ENCODE results near the gene RCBTB1. TPM values are rescaled to one million over a fixed set of nuclear protein-coding genes. Genes with fewer than 3 reads are reported as not detected.
"Not testable (repeated sequence)": the region's sequence is repeated elsewhere in the genome, so short reads cannot be mapped to it uniquely, and the experiment has no call there.

The RCBTB1 gene
- total RNA-seq, 1 experiment from 2014 or later, result 26.1 TPM

GRCh38 chr13:49594576-49594975 lies 9.2 kb upstream of the RCBTB1 start:
- no peak overlapping the region for H3K14ac ChIP-seq (ENCODE audit: insufficient read depth, low read length)
- no peak for DNase-seq
- no peak overlapping the region for H3K27ac ChIP-seq (ENCODE audit: insufficient read length, low read depth, low read length)
- no peak overlapping the region for H3T11ph ChIP-seq (ENCODE audit: low read length)
- peaks cover 0 to 6% (median 2%) of the 10 kb centered on the region in 3 experiments; a peak in 3 of 7 replicates for H3K36me3 Mint-ChIP-seq (ENCODE audit: insufficient read depth in 1 of 3, low read depth in 3 of 3)
- H2AFZ ChIP-seq (ENCODE audit: low read length), result no peak overlapping the region
- H4K20me1 ChIP-seq (ENCODE audit: control insufficient read depth, insufficient read depth, insufficient read length), result no peaks in the 10 kb centered on the region
- no peak overlapping the region for H4K5ac ChIP-seq (ENCODE audit: insufficient read length, low read depth, low read length)
- no peak overlapping the region for H3K27ac Mint-ChIP-seq
- no peak overlapping the region for H2AK5ac ChIP-seq (ENCODE audit: insufficient read length, low read length)
- no peak overlapping the region for H3K4me3 Mint-ChIP-seq
- no peaks in the 10 kb centered on the region for H3K79me1 ChIP-seq (ENCODE audit: insufficient read depth, low read depth, low read length, poor library complexity, severe bottlenecking)
- H3K9me3 ChIP-seq (ENCODE audit: control insufficient read depth, low read depth, low read length), result no peaks in the 10 kb centered on the region
- H2BK5ac ChIP-seq (ENCODE audit: insufficient read length, low read length), result no peak overlapping the region
- peaks cover 3 to 4% of the 10 kb centered on the region in 2 experiments; a peak in 1 of 4 replicates for H3K4me1 Mint-ChIP-seq
- no peak overlapping the region for H2BK15ac ChIP-seq (ENCODE audit: low read depth, low read length)
- peaks cover 12 to 13% of the 10 kb centered on the region in 2 experiments; a peak in 4 of 5 replicates for H3K9me3 Mint-ChIP-seq
- H3K18ac ChIP-seq (ENCODE audit: insufficient read length, low read depth, low read length), result no peak overlapping the region
- no peak overlapping the region for H2BK120ac ChIP-seq (ENCODE audit: low read depth, low read length, poor library complexity, severe bottlenecking)
- TF ChIP-seq, protein P1, sequence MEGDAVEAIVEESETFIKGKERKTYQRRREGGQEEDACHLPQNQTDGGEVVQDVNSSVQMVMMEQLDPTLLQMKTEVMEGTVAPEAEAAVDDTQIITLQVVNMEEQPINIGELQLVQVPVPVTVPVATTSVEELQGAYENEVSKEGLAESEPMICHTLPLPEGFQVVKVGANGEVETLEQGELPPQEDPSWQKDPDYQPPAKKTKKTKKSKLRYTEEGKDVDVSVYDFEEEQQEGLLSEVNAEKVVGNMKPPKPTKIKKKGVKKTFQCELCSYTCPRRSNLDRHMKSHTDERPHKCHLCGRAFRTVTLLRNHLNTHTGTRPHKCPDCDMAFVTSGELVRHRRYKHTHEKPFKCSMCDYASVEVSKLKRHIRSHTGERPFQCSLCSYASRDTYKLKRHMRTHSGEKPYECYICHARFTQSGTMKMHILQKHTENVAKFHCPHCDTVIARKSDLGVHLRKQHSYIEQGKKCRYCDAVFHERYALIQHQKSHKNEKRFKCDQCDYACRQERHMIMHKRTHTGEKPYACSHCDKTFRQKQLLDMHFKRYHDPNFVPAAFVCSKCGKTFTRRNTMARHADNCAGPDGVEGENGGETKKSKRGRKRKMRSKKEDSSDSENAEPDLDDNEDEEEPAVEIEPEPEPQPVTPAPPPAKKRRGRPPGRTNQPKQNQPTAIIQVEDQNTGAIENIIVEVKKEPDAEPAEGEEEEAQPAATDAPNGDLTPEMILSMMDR (conservative IDR thresholded peaks at IDR 0.05), result no peak
- H3K9ac ChIP-seq (ENCODE audit: extremely low read depth, insufficient read length, low read length), result no peak overlapping the region
- no peak overlapping the region for H2BK20ac ChIP-seq (ENCODE audit: low read depth, low read length, poor library complexity, severe bottlenecking)
- no peak overlapping the region for H3K23ac ChIP-seq (ENCODE audit: insufficient read length, low read depth, low read length)
- no peak overlapping the region for H2BK12ac ChIP-seq (ENCODE audit: insufficient read length, low read depth, low read length)
- H3K4me1 ChIP-seq (ENCODE audit: insufficient read depth, low read length), result no peaks in the 10 kb centered on the region
- no peaks in the 10 kb centered on the region for H3K27me3 ChIP-seq (ENCODE audit: insufficient read depth, low read length)
- H3K27me3 Mint-ChIP-seq (ENCODE audit: low read depth), result peaks cover 4% of the 10 kb centered on the region
- H3K23me2 ChIP-seq (ENCODE audit: insufficient read length, low read depth, low read length, poor library complexity, severe bottlenecking), result no peaks in the 10 kb centered on the region
- no peak overlapping the region for H3K4ac ChIP-seq (ENCODE audit: low read depth, low read length)
- H3K4me2 ChIP-seq (ENCODE audit: insufficient read depth, insufficient read length, low read length), result no peak overlapping the region
- H3K79me2 ChIP-seq (ENCODE audit: insufficient read depth, low read length), result no peaks in the 10 kb centered on the region
- H4K8ac ChIP-seq (replicated peaks; ENCODE audit: insufficient read length, low read depth, low read length), result no peak overlapping the region
- no peak overlapping the region for H4K91ac ChIP-seq (ENCODE audit: insufficient read length, low read depth, low read length)
- no peak overlapping the region for H3K56ac ChIP-seq (ENCODE audit: insufficient read length, low read depth, low read length)

GRCh38 chr13:49593876-49594275 lies 8.5 kb upstream of the RCBTB1 start:
- H2BK5ac ChIP-seq (ENCODE audit: insufficient read length, low read length); H2BK15ac ChIP-seq (ENCODE audit: low read depth, low read length); H2AK5ac ChIP-seq (ENCODE audit: insufficient read length, low read length); H3K27me3 ChIP-seq (ENCODE audit: insufficient read depth, low read length); H3K4ac ChIP-seq (ENCODE audit: low read depth, low read length); H3K23me2 ChIP-seq (ENCODE audit: insufficient read length, low read depth, low read length, poor library complexity, severe bottlenecking); H2BK12ac ChIP-seq (ENCODE audit: insufficient read length, low read depth, low read length); H3K9ac ChIP-seq (ENCODE audit: extremely low read depth, insufficient read length, low read length); H3T11ph ChIP-seq (ENCODE audit: low read length); H4K5ac ChIP-seq (ENCODE audit: insufficient read length, low read depth, low read length); H3K56ac ChIP-seq (ENCODE audit: insufficient read length, low read depth, low read length); H3K18ac ChIP-seq (ENCODE audit: insufficient read length, low read depth, low read length); H3K4me3 Mint-ChIP-seq; H3K4me2 ChIP-seq (ENCODE audit: insufficient read depth, insufficient read length, low read length); H3K23ac ChIP-seq (ENCODE audit: insufficient read length, low read depth, low read length); H3K27ac Mint-ChIP-seq; H3K27ac ChIP-seq (ENCODE audit: insufficient read length, low read depth, low read length); H3K27me3 Mint-ChIP-seq (ENCODE audit: low read depth); H3K36me3 Mint-ChIP-seq (ENCODE audit: insufficient read depth in 1 of 3, low read depth in 3 of 3); H3K9me3 ChIP-seq (ENCODE audit: control insufficient read depth, low read depth, low read length); H3K4me1 ChIP-seq (ENCODE audit: insufficient read depth, low read length); H3K4me1 Mint-ChIP-seq; H4K20me1 ChIP-seq (ENCODE audit: control insufficient read depth, insufficient read depth, insufficient read length); H2BK20ac ChIP-seq (ENCODE audit: low read depth, low read length, poor library complexity, severe bottlenecking); H4K8ac ChIP-seq (replicated peaks; ENCODE audit: insufficient read length, low read depth, low read length); H2BK120ac ChIP-seq (ENCODE audit: low read depth, low read length, poor library complexity, severe bottlenecking); H3K14ac ChIP-seq (ENCODE audit: insufficient read depth, low read length); H4K91ac ChIP-seq (ENCODE audit: insufficient read length, low read depth, low read length); DNase-seq; H3K79me1 ChIP-seq (ENCODE audit: insufficient read depth, low read depth, low read length, poor library complexity, severe bottlenecking); H3K79me2 ChIP-seq (ENCODE audit: insufficient read depth, low read length); H2AFZ ChIP-seq (ENCODE audit: low read length): not testable (repeated sequence)
- H3K9me3 Mint-ChIP-seq, result peaks cover 12 to 13% of the 10 kb centered on the region in 2 experiments; a peak in 4 of 5 replicates
- no CpG with 5 or more reads among the region's 4 CpGs for WGBS (ENCODE audit: extremely low coverage, insufficient read length, low lambda C conversion rate)

All from H9 (cell line).